ENCODE data around the gene EPS8.

DNA sequence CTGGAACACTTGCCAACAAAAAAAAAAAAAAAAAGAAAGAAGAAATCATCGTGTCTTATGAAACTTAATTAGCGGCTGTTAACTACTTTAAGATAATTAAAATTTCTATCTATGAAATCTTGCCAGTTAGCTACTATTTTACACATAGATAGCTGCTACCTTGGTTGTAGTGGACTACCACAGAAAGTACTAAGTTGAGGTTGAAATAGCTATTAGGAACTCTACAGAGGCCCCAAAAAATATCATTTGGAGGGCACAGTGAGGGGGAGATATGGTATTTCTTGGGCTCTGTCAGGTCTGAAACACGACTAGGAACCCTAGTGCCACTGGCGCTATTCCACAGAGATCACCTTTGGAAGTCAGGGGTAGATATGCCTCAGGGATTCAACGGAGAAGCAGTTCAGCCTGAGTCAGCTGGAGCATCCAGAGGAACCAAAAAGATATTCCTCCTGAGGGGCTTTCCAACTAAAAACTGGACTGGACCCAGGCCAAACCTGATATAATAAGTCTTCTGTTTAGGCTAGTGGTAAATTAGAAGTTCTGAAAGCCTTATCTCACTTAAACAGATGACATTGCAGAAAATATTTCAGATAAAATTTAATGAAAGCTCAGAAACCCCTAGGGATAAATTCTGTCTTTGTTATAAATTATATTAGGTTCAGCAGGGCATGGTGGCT is 126.1 kb downstream of the EPS8 start:
- TF ChIP-seq CTCF (IDR thresholded peaks at IDR 0.05), result no peak
- TF ChIP-seq POLR2A (IDR thresholded peaks at IDR 0.05), result no peak
